Body of pancreas (tissue), 4 donors: Measurements from ENCODE around the gene NSG1. TPM values are rescaled to one million over a fixed set of nuclear protein-coding genes. Genes with fewer than 3 reads are reported as not detected.
"Not testable (repeated sequence)": the region's sequence is repeated elsewhere in the genome, so short reads cannot be mapped to it uniquely, and the experiment has no call there.

Source experiments
- ATAC-seq: fragments of 150-250 bp; one replicate; pipeline ENCODE4 v1.9.1; 2016
- DNase-seq, 4 donors: peaks; one replicate each; pipeline ENCODE4 v3.0.0-alpha.2; 2019
- H3K27ac ChIP-seq, 4 donors: fragments of 200-600 bp; sonication (generic); 1 replicate in 3 of 4; 2 replicates in 1 of 4; pipeline versions ENCODE4 v1.5.1 to v1.6.1; 2016 to 2019; ENCODE audit warnings: mild to moderate bottlenecking in 1 of 4, mixed read lengths in 1 of 4, moderate library complexity in 1 of 4
- H3K27me3 ChIP-seq, 2 donors: fragments of 200-600 bp; sonication (generic); one replicate each; pipeline ENCODE4 v1.6.0; 2016; ENCODE audit warnings: mild to moderate bottlenecking in 1 of 2
- H3K36me3 ChIP-seq, 2 donors: fragments of 200-600 bp; sonication (generic); replicated peaks in 1 of 2; 2 replicates each; pipeline ENCODE4 v1.5.1; 2016; ENCODE audit warnings: low read depth in 2 of 2; ENCODE audit not compliant: insufficient read depth in 1 of 2
- H3K4me1 ChIP-seq: fragments of 200-600 bp; sonication (generic); one replicate; pipeline ENCODE4 v1.6.0; 2016
- H3K4me3 ChIP-seq, 2 donors: fragments of 200-600 bp; sonication (generic); 1 replicate in 1 of 2; 2 replicates in 1 of 2; pipeline ENCODE4 v1.5.1; 2016 to 2019
- H3K9me3 ChIP-seq, 3 donors: fragments of 200-600 bp; sonication (generic); 1 replicate in 2 of 3; 2 replicates in 1 of 3; pipeline ENCODE4 v1.5.1; 2016
- POLR2A ChIP-seq, 3 donors: fragments of 450-650 bp; IDR thresholded peaks; one replicate each; pipeline ENCODE4 v1.6.1; 2016; ENCODE audit warnings: antibody characterized with exemption in 3 of 3, mild to moderate bottlenecking in 2 of 3
- WGBS, 2 donors: methylation state at CpG; one replicate each; pipeline ENCODE4 v1.1.5; 2017; 5-methylcytosine and 5-hydroxymethylcytosine counted together
- intact Hi-C: fragments of 100-400 bp; cut with DNase I; formaldehyde crosslinking; loops from one replicate; pipeline ENCODE4 v1.15.1; 2023
- total RNA-seq, 2 donors: library from RNA; depleted of rRNA; stranded (reverse); fragments of >200 nt; gene quantifications; one replicate each; pipeline ENCODE4 v1.1.0, GENCODE V29; 2016
- TF ChIP-seq, protein P1 (sequence below), 7 experiments: fragments of 450-650 bp in 4 of 7; fragments of 200-600 bp in 3 of 7; sonication (generic) in 3 of 7; IDR thresholded peaks; one replicate each; pipeline ENCODE4 v1.5.1; 2016 to 2019; ENCODE audit warnings: antibody characterized with exemption in 7 of 7

NSG1 gene
- total RNA-seq, 2 donors from 2014 or later, result 0.78 to 1.3 TPM

DNA sequence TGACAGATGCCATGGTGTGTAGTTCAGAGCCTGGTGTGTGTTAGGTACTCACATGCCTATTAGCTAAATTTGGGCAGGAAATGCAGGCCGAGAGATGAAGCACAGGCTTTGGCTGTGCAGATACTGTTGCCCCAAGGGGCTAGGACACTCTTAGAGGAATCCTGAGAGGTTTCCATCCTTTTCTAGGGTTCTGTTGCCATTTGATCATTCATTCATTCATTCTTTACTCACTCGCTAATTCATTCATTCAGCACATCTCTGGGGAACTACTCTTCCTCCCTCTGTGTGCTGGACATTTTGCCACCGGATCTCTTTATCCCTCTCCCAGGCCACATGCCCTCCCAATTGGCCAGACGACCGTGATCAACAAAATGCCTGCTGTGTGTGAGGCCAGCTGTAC is 43.9 kb upstream of the NSG1 start:
- ATAC-seq, result no peak
- 68 to 69% methylated on average over 5 of the region's 5 CpGs for WGBS, 2 donors
- Histone ChIP-seq H3K4me3 (no peak overlapping the region), H3K9me3 (no peaks in the 10 kb centered on the region), H3K27me3 (no peaks in the 10 kb centered on the region), H3K27ac (no peak overlapping the region), H3K36me3 (no peaks in the 10 kb centered on the region), H3K4me1 (no peaks in the 10 kb centered on the region)
- TF ChIP-seq, protein P1, sequence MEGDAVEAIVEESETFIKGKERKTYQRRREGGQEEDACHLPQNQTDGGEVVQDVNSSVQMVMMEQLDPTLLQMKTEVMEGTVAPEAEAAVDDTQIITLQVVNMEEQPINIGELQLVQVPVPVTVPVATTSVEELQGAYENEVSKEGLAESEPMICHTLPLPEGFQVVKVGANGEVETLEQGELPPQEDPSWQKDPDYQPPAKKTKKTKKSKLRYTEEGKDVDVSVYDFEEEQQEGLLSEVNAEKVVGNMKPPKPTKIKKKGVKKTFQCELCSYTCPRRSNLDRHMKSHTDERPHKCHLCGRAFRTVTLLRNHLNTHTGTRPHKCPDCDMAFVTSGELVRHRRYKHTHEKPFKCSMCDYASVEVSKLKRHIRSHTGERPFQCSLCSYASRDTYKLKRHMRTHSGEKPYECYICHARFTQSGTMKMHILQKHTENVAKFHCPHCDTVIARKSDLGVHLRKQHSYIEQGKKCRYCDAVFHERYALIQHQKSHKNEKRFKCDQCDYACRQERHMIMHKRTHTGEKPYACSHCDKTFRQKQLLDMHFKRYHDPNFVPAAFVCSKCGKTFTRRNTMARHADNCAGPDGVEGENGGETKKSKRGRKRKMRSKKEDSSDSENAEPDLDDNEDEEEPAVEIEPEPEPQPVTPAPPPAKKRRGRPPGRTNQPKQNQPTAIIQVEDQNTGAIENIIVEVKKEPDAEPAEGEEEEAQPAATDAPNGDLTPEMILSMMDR (IDR thresholded peaks at IDR 0.05), result no peak
- TF ChIP-seq POLR2A (IDR thresholded peaks at IDR 0.05), result no peak
- intact Hi-C loops, result no loop called here
- DNase-seq, result no peak

DNA sequence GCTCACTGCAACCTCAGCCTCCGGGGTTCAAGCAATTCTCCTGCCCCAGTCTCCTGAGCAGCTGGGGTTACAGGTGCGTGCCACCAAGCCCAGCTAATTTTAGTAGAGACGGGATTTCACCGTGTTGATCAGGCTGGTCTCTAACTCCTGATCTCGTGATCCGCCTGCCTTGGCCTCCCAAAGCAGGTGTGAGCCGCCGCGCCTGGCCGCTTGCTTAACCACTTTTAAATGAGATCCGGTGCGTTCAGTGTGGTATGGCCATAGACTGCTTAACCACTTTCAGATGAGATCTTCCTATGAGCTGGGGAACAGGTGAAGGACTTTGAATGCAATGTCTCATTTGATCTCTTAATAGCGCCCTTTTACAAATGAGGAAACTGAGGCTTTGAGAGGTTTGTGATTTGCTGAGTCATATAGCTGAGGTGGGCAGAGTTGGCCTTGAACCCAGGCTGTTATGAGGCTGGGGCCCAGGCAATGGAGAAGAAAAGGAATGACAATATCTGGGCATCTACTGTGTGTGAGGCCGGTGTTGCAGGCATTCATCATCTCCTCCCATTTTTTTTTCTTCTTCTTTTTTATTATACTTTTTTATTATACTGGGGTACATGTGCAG is 41.9 kb upstream of the NSG1 start:
- Histone ChIP-seq H3K27ac (no peak overlapping the region), H3K4me1 (no peaks in the 10 kb centered on the region), H3K27me3 (no peaks in the 10 kb centered on the region), H3K4me3 (no peak overlapping the region), H3K36me3 (no peaks in the 10 kb centered on the region), H3K9me3 (no peaks in the 10 kb centered on the region)
- TF ChIP-seq, protein P1 (IDR thresholded peaks at IDR 0.05), result no peak
- no peak for TF ChIP-seq POLR2A (IDR thresholded peaks at IDR 0.05)
- ATAC-seq (no peak), DNase-seq (no peak)
- WGBS, 2 donors, result 84 to 86% methylated on average over 14 of the region's 14 CpGs
- intact Hi-C loops, result no loop called here

- DNase-seq (no peak), ATAC-seq (no peak)
- H3K27me3 ChIP-seq, result no peaks in the 10 kb centered on the region
- H3K4me1 ChIP-seq, result no peaks in the 10 kb centered on the region
- 18 to 80% methylated on average over 1 of the region's 1 CpG for WGBS, 2 donors
- H3K9me3 ChIP-seq, result no peaks in the 10 kb centered on the region
- no peak overlapping the region for H3K4me3 ChIP-seq
- H3K36me3 ChIP-seq, result no peaks in the 10 kb centered on the region
- intact Hi-C loops, result no loop called here
- no peak overlapping the region for H3K27ac ChIP-seq
- no peak for TF ChIP-seq POLR2A (IDR thresholded peaks at IDR 0.05)
- TF ChIP-seq, protein P1 (IDR thresholded peaks at IDR 0.05), result no peak
These were observed 39.3 kb upstream of the NSG1 start for GRCh38 chr4:4347585-4347984.

DNA sequence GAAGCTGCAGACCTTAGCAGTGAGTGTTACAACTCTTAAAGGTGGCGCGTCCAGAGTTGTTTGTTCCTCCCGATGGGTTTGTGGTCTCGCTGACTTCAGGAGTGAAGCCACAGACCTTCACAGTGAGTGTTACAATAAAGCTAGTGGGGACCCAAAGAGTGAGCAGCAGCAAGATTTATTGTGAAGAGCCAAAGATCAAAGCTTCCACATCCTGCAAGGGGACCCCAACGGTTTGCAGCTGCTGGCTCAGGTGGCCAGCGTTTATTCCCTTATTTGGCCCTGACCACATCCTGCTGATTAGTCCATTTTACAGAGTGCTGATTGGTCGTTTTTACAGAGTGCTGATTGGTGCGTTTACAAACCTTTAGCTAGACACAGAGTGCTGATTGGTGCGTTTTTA is 38.3 kb upstream of the NSG1 start:
- ATAC-seq, H3K9me3 ChIP-seq, H3K27me3 ChIP-seq, intact Hi-C loops, H3K27ac ChIP-seq, H3K36me3 ChIP-seq, DNase-seq, H3K4me1 ChIP-seq, H3K4me3 ChIP-seq: not testable (repeated sequence)
- WGBS, 2 donors, result 53 to 64% methylated on average over 9 of the region's 9 CpGs

DNA sequence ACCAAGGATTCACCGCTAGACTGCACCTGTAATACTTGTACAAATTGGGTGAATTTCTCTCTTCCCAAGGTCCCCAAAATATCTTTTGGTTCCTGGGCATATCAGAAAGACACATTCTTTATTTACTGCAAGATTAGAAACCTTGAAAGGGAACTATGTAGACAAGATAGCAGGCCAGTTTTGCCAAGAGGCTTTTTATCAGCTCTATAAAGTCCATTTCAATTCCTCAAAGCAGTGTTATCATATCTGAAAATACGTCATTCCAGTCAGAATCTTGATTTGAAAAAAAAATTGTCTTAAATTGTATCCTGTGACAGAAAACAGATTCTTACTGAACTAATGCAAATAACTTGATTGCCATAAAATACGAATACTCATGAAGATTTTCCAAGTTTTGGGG is 37.0 kb upstream of the NSG1 start:
- ATAC-seq (no peak), DNase-seq (no peak)
- no peak overlapping the region for H3K27ac ChIP-seq

More for the DNA sequence above, 37.0 kb upstream of the NSG1 start:
- TF ChIP-seq POLR2A (IDR thresholded peaks at IDR 0.05), result no peak
- TF ChIP-seq, protein P1 (IDR thresholded peaks at IDR 0.05), result no peak
- intact Hi-C loops, result no loop called here
- 59 to 70% methylated on average over 3 of the region's 3 CpGs for WGBS, 2 donors
- Histone ChIP-seq H3K27me3 (no peaks in the 10 kb centered on the region), H3K36me3 (no peaks in the 10 kb centered on the region), H3K4me1 (no peaks in the 10 kb centered on the region), H3K9me3 (no peaks in the 10 kb centered on the region), H3K4me3 (no peak overlapping the region)
